Neural cell (in vitro differentiated cells): ENCODE measurements around the gene GPATCH4.

Source experiments
- EP300 ChIP-seq: fragments of 450-650 bp; conservative IDR thresholded peaks from 2 replicates; pipeline ENCODE4 v1.6.1; 2014; ENCODE audit warnings: antibody characterized with exemption, mild to moderate bottlenecking, moderate library complexity; ENCODE audit not compliant: poor library complexity, severe bottlenecking
- RAD21 ChIP-seq: fragments of 450-650 bp; conservative IDR thresholded peaks from 2 replicates; pipeline ENCODE4 v1.6.1; 2014; ENCODE audit warnings: antibody characterized with exemption, mild to moderate bottlenecking, moderate library complexity

- TF ChIP-seq RAD21 (no peak), EP300 (no peak)
Observed at GRCh38 chr1:156544592-156545102, 56.6 kb downstream of the GPATCH4 start.
